Measurements from ENCODE around the gene C10orf95. TPM values are rescaled to one million over a fixed set of nuclear protein-coding genes. Genes with fewer than 3 reads are reported as not detected.

The C10orf95 gene
- total and polyA plus RNA-seq, 2 of the 13 experiments (the other 11 are each of a cell fraction or from before 2014, with no cell fraction given), result 0.05 to 0.07 TPM

GRCh38 chr10:102434394-102435132 lies 16.8 kb downstream of the C10orf95 start (continued):
- TF ChIP-seq SRSF9 (IDR thresholded peaks at IDR 0.05; ENCODE audit: borderline replicate concordance, insufficient read depth, low read depth, low read length, poor library complexity, severe bottlenecking) (no peak), BCL3 (CRISPR knock-in tag; IDR thresholded peaks at IDR 0.05) (no peak), FOXK2 (IDR thresholded peaks at IDR 0.05) (no peak), RAD21 (CRISPR knock-in tag; IDR thresholded peaks at IDR 0.05) (no peak), TARDBP (CRISPR knock-in tag; IDR thresholded peaks at IDR 0.05) (peak; percentile 58; the same call in 1 of the 2 replicates), CC2D1A (CRISPR knock-in tag; IDR thresholded peaks at IDR 0.05) (no peak), NFKB2 (CRISPR knock-in tag; IDR thresholded peaks at IDR 0.05; ENCODE audit: borderline replicate concordance) (no peak), RBM39 (IDR thresholded peaks at IDR 0.05; ENCODE audit: low read depth, low read length, poor library complexity, severe bottlenecking) (peak; percentile 24), MAZ (IDR thresholded peaks at IDR 0.05; ENCODE audit: borderline replicate concordance, low read depth, low read length) (0 out of 2 replicates have a peak, but pooled peaks have one; percentile 32), MAZ (CRISPR knock-in tag; IDR thresholded peaks at IDR 0.05; ENCODE audit: low read depth) (peak; percentile 33; the same call in 1 of the 2 replicates), EHMT2 (IDR thresholded peaks at IDR 0.05; ENCODE audit: borderline replicate concordance, low read depth, low read length) (no peak), ZNF547 (CRISPR knock-in tag; IDR thresholded peaks at IDR 0.05) (no peak), FOSL1 (CRISPR knock-in tag; IDR thresholded peaks at IDR 0.05; ENCODE audit: borderline replicate concordance) (no peak), ZNF850 (CRISPR knock-in tag; conservative IDR thresholded peaks at IDR 0.05) (no peak), ELF3 (CRISPR knock-in tag; IDR thresholded peaks at IDR 0.05) (peak; percentile 55; the same call in 1 of the 2 replicates), HOXA5 (CRISPR knock-in tag; IDR thresholded peaks at IDR 0.05) (no peak), ZC3H13 (CRISPR knock-in tag; IDR thresholded peaks at IDR 0.05) (no peak), FOXP4 (CRISPR knock-in tag; IDR thresholded peaks at IDR 0.05) (0 out of 2 replicates have a peak, but pooled peaks have one; percentile 41), ZNF7 (CRISPR knock-in tag; IDR thresholded peaks at IDR 0.05) (no peak), ZFP36L1 (CRISPR knock-in tag; IDR thresholded peaks at IDR 0.05) (peak; percentile 27; the same call in 1 of the 2 replicates), ZMYM3 (CRISPR knock-in tag; IDR thresholded peaks at IDR 0.05) (no peak)
- TF ChIP-seq, protein P1, sequence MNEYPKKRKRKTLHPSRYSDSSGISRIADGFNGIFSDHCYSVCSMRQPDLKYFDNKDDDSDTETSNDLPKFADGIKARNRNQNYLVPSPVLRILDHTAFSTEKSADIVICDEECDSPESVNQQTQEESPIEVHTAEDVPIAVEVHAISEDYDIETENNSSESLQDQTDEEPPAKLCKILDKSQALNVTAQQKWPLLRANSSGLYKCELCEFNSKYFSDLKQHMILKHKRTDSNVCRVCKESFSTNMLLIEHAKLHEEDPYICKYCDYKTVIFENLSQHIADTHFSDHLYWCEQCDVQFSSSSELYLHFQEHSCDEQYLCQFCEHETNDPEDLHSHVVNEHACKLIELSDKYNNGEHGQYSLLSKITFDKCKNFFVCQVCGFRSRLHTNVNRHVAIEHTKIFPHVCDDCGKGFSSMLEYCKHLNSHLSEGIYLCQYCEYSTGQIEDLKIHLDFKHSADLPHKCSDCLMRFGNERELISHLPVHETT (CRISPR knock-in tag; conservative IDR thresholded peaks at IDR 0.05), result no peak
- TF ChIP-seq, protein P2, sequence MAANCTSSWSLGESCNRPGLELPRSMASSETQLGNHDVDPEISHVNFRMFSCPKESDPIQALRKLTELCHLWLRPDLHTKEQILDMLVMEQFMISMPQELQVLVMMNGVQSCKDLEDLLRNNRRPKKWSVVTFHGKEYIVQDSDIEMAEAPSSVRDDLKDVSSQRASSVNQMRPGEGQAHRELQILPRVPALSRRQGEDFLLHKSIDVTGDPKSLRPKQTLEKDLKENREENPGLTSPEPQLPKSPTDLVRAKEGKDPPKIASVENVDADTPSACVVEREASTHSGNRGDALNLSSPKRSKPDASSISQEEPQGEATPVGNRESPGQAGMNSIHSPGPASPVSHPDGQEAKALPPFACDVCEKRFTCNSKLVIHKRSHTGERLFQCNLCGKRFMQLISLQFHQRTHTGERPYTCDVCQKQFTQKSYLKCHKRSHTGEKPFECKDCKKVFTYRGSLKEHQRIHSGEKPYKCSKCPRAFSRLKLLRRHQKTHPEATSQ (CRISPR knock-in tag; IDR thresholded peaks at IDR 0.05; ENCODE audit: borderline replicate concordance), result no peak
- TF ChIP-seq, protein P3, sequence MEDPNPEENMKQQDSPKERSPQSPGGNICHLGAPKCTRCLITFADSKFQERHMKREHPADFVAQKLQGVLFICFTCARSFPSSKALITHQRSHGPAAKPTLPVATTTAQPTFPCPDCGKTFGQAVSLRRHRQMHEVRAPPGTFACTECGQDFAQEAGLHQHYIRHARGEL (CRISPR knock-in tag; IDR thresholded peaks at IDR 0.05), result no peak
